ENCODE results near the gene VWA7. TPM values are rescaled to one million over a fixed set of nuclear protein-coding genes. Genes with fewer than 3 reads are reported as not detected.

VWA7 gene
- total RNA-seq, 1 donor from 2014 or later = 0.40 TPM

DNA sequence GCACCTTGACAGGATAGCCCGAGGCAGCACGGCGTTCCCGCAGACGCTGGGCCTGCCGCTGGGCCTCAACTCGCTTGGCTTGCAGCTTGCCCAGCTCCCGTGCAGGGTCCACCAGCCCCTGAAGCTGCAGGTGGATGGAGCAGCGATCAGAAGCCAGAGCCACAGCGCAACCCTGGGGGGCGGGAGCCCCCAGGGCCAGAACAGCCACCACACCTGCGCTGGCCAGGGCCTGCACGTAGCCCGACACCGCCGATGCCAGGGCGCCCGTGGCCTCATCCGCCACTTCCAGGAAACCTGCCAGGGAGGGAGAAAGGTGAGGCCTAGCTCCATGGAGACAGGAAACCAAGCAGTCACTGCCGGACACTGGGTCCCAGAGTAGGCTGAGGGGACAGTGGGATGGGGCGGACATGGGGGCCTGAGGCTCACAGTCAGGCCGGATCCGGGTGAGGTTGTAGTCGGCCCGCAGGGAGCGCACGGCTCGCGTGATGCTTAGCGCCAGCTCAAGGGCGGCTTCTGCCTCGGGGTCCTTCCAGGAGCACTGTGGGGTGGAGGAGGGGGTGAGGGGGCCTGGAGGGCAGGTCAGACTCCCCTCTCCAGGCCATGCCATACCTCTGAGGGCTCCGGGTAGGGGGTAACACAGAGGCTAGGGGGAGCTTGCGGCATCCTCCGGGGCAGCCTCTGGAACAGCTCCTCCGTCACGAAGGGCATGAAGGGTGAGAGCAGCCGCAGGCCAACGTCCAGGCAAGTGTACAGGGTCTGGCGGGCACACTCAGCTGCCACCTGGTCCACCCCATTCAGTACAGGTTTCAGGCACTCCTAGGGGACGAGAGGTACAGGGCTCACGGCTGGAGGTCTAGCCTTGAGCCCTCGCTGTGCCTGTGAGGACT, 2.1 kb upstream of the VWA7 start:
- no peak for DNase-seq (ENCODE audit: low read depth in 2 of 2)

DNA sequence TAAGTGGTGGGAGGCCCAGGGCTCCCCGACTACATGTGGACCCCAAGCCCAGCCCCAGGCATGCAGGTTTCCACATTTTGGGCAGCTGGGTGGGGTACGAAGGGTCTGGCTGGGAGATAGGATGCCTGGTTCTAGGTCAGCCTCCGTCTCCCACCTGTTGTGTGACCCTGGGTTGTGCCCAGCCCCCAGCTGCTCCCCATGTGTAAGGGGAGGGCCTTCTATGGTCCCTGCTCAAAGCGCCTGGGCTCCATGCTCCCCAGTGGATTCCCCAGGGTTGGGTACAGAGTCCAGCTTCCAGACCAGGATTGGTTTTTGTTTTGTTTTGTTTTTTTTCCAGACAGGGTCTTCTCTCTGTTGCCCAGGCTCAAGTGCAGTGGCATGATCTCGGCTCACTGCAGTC, 1.1 kb upstream of the VWA7 start:
- no peak for DNase-seq (ENCODE audit: low read depth in 2 of 2)

DNA sequence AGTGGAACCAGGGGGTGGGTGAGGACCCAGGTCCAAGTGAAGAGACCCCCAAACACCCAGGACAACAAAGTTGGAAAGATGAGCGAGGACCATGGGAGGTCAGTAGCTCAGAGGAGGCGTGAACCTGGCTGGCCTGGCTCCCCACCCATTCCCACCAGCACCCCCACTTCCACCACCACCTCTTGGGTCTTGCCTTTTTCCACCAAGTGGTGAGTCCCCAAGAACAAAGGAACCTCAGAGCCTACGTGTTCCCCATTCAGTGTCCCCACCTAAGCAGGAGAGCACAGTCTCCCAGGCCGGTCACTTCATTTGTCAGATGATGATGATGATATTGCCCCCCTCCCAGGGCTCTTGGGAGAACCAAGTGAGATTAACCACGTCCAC, 531 bp upstream of the VWA7 start:
- no peak for DNase-seq (ENCODE audit: low read depth in 2 of 2)

DNA sequence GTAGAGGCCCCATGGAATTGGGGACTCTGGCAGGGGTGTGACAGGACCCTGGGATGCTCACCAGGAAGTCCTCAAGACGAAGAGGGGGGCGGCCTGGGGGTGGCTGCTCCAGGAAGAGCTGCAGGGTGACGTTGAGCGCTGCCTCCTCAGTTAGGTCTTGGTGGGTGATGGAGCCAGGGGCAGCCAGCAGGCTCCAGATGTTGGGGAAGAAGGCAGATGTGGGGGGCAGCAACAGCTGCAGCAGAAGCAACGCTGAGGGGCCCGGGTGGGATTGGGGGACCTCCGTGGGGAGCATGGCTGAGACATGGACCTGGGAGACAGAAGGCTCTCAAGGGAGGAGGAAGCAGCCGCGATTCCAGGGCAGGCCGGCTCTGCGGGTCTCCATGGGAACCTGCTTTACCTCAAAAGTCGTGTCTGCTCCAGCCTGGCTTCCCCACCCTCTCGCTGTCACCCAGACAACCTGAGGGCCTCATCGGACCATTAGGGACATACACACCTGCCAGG, 591 bp downstream of the VWA7 start:
- DNase-seq (ENCODE audit: low read depth in 2 of 2) = no peak

DNA sequence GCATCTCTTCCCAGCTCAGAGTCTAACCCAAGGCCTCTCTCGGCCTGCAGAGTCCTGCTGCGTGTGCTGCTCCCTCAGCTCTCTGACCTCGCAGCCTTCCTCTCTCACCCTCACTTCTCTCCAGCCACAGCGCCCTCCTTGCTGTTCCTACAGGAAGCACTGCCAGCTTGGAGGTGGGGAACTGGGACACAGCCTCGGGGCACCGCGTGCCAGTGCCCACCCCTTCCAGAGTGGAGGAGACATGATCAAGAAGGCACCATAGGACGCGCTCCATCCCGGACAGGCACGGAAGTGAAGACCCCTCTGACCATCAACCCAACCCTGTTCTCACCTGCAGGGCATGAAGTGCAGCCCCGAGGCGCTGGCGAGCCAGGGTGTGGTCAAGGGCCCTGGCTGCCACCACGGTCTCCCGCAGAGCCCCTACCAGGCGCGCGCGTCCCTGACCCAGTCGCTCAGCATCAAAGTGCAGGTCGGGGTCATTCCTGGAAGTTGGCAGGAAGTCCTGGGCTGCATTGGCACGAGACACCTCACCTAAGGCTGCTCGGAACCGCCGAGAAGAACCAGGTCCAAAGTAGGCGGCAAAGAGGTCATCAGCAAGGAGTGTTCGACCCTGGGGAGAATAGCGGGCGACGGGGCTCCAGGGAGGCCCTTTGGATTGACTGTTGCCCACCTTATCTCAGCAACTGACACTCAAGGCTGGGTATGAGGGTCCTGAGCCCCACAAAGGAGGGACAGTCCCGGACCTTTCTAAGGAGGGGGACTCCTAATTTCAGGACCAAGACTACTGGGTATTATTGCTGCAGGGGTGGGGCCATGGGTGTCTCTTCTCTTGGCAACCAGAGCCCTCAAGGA, 1.3 kb downstream of the VWA7 start:
- DNase-seq (ENCODE audit: low read depth in 2 of 2) = no peak

DNA sequence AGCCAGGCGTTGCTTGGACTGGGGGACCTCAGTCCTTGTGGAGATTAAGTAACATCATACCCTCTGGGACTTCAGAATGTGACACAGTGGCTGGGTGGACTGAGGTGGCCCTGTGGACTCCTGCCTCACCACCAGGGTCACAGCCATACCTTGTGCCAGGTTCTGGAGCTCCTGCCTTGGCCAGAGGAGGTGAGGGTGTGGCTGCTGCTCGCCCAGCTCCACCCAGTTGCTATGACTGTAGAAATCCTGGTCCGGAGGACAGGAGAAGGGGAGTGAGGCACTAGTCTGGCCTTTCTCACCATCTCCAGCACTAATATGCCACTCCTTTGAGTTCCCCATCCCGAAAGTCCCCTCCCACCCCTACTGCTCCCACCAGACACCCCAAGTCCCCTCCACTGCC, 1.9 kb downstream of the VWA7 start:
- DNase-seq (ENCODE audit: low read depth in 2 of 2) = no peak

DNA sequence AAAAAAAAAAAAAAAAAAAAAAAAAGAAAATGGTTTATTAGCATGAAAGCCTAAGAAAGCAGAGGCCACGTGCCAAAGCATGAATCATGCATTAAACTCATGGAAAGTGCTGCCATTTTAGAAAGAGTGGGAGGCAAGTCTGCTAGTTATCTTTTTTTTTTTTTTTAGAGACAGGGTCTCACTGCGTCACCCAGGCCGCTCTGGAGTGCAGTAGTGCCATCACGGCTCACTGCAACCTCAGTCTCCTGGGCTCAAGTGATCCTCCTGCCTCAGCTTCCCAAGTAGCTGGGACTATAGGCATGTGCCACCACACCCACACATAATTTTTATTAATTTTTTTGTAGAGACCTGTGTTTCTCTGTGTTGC, 5.2 kb downstream of the VWA7 start:
- DNase-seq (ENCODE audit: low read depth in 2 of 2) = no peak

DNA sequence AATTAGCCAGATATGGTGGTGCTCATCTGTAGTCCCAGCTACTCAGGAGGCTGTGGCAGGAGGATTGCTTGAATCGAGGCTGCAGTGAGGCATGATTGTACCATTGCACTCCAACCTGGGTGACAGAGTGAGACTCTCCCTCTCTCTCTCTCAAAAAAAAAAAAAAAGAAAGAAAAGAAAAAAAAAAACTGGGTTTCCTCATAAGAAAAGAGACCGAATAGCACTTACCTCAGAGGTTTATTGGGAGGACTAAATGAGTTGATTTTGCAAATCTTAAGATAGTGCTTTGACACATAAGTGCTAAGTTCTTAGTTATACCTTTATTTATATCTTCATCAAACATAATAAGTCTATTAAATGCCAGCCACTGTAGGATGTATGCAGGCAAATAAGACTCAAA, 6.3 kb downstream of the VWA7 start:
- DNase-seq (ENCODE audit: low read depth in 2 of 2) = no peak

DNA sequence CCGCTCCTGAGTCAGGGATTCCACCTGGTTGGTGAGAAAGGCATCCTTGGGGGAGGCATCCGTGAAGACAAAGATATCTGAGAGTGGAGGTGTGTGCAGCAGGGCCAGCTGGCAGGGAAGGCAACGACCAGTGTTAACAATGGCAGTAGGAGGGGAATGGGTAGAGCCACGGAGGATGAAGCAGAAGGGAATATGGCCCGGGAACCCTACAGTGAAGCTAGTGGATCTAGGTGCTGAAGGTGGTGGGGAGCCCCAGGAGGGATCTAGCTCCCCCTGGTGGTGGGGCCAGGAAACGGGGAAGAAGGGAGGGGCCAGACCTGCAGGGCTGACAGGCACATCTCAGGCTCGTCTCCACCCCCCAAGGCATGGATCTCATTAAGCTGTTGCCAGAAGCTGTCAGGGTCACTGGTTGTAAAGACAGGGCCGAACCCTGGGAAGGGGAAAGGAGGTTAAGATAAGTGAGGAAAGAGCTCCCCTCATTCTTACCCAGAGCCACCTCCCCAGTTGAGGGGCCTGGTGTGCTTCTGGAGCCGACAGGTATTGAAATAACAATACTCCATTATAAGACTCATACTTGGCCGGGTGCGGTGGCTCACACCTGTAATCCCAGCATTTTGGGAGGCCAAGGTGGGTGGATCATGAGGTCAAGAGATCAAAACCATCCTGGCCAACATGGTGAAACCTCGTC, 7.3 kb downstream of the VWA7 start:
- DNase-seq (ENCODE audit: low read depth in 2 of 2) = peak; percentile 59 to 73

DNA sequence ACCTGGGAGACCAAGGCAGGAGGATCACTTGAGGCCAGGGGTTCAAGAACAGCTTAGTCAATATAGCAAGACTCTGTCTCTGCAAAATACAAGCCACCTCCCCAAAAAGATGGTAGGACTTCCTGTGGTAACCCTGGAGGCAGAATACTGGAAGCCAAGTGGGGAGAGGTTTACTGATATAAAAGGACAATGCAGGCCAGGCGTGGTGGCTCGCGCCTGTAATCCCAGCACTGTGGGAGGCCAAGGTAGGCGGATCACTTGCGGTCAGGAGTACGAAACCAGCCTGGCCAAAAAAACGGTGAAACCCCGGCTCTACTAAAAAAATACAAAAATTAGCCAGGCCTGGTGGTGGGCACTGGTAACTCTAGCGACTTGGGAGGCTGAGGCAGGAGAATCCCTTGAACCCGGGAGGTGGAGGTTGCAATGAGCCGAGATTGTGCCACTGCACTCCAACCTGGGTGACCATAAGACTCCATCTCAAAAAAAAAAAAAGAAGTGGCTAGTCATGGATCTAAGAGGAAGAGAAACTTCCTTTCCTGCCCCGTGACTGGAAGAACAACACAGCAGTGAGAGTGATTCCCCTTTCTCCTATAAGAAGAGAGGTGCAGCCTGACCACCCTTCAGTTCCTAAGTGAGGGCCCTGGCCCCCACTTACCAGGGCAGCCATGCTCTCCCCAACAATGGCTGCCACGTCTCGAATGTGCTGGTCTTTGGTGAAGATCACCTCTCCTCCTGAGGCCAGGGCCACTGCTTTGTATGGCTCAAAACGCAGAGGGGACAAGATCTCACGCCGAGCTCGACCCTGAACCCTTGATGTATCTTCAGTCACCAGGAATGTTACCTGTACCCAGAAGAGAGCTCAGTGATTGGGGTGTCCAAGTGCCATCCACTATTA, 8.5 kb downstream of the VWA7 start:
- DNase-seq (ENCODE audit: low read depth in 2 of 2) = peak in 1 of 2 donors; percentile 45

DNA sequence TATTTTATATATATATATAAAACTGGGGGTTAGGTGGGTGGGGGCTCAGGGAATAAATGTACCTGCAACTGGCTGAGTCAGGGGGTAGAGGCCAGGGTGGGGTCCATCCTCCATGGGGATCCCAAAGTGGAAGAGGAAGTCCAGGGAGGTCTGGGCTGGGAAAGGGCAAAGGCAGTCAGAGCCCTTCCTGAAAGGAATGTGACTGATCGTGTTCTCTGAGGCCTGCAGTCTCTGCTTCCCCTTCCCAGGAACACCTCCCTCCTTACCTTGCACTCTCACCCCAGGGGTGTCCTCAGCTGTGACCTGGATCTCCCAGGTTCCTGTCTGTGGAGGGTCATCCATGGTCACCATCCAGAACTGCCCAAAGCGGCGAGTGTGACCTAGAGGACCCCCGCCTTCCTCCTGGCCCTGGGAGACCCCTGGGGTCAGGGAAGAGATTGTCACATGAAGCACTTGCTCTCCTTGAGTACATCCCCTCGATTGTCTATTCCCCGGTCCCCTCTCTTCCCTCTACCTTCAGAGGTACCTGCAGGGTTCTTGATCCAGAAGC, 10.0 kb downstream of the VWA7 start:
- no peak for DNase-seq (ENCODE audit: low read depth in 2 of 2)

DNA sequence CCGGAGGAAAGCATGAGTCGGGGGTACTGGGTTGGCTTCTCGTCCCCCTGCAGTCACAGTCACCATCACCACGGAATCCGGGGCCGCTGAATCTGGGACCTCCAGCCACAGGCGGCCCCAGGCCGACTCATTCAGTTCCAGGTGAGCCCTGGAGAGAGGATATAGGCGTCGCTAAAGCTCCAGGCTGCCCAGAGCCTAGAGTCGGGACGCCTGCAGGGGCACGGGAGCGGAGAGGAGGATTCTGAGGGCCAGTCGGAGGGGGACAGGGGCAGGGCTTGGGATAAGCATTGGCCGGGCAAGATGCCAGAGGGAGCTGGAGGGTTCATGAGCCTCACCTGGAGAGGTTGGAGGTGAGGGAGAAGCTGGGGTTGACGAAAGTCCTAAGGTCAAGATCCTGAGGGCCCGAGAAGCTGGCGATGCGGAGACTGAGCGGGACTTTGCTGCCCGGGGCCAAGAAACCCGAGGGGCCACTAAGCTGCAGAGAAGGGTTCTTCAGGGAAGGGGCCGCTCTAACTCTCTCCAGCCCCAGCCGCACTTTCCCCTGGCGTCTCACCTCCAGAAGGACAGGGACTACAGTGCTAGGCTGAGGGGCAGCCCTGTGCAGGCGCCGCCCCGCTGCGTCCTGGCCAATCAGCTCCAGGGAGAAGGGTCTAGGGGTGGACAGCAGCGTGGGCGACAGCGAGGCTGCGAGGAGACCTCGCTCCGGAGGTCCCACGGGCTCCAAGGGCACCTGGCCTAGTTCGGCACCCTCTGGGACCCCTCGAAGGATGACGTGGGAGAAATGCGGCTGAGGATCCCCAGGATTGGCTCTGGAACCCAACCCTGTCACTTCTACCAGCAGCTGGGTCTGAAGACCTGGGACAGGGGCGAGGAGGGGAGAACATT, 11.0 kb downstream of the VWA7 start:
- DNase-seq (ENCODE audit: low read depth in 2 of 2) = peak; percentile 20 to 61

DNA sequence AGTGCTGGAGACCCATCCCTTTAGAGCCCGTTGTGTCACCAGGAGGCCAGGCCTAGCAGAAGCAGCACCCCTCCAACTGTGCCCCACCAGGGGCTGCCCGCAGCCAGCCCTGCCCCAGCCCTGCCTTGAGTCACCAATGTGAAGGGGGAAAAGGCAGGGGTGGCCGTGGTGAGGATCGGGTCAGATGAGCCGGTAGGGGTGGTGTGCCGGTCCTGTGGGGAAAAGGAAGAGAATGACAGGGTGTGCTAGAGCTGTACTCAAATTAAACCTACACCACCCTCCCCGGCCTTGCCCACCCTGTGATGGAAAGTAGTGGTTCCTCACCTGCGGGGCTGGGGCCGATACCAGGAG, 11.6 kb downstream of the VWA7 start:
- DNase-seq (ENCODE audit: low read depth in 2 of 2) = no peak

DNA sequence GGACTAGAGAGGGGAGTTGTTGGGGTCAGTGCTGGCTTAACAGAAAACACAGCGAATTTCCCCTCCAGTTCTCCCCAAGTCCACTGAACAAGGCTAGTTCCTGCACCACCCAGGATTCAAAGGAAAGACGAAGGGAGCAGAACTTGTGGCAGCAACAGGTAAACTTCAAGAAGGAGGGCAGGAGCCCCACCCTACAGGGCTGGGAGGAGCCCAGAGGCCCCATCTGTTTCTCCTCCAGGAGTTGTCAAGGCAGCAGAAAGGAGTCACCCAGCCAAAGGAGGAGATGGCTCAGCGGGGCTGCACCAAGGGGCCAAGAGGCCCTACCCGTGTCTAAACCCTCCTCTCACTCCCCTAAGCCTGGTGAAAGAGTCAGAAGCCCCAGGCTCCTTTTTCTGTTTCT, 12.9 kb downstream of the VWA7 start:
- DNase-seq (ENCODE audit: low read depth in 2 of 2) = no peak

DNA sequence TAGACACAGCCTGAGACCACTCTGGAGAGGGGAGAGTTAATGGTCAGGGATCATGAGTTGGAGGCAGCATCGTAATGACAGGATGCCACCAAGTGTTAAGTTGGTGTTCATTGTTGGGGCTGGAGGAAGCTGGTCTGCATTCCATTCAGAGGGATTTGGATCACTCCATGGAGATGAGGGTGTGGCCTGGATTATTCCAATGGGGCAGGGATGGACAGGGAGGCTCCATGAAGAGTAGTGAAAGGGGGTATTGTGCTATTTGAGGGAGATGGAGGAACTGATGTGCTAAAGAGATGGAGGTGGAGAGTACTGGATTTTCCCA, 13.5 kb downstream of the VWA7 start:
- DNase-seq (ENCODE audit: low read depth in 2 of 2) = peak; percentile 73 to 93

DNA sequence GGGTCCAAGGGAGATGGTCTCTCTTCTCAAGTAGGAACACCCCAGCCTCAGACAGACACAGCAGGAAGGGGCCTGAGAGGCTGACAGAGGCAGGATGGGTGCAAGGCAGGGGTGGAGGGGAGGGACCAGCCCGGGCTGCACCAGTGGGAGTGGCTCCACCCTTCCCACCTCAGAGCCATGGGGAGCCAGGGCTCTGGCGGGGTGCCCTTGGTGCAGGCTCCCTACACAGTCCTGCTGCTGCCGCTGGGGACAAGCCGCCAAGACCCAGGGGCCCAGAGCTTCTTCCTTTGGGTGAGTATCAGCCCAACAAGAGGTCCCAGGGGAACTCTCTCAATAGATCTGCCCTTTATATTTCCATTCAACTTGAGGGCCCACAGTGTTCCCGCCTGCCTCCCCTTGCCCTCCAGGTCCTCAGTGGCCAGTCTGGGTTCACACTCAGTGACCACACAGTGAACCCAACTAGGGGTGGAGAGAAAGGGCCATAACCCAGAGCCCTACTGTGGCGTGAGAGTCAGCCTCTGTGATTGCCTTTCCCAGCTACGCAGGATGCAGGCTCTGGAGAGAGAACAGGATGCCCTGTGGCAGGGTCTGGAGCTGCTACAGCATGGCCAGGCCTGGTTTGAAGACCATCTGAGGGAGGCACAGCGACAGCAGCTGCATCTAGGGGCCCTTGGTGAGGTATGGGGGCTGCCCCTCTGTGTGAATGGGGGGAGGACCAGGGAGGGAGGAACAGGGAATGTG, 14.1 kb downstream of the VWA7 start:
- DNase-seq (ENCODE audit: low read depth in 2 of 2) = peak in 1 of 2 donors; percentile 14

DNA sequence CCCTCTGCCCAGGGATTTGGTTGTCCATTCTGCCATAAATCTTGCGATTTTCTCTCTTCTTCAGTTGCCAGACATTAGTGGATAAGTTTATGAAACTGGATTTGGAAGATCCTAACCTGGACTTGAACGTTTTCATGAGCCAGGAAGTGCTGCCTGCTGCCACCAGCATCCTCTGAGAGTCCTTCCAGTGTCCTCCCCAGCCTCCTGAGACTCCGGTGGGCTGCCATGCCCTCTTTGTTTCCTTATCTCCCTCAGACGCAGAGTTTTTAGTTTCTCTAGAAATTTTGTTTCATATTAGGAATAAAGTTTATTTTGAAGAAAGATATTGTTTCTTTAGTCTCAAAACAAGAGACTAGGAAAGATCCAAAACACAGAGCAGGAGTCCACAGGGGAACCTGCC, 14.8 kb downstream of the VWA7 start, which contains the start of gene SAPCD1:
SAPCD1 (plus strand) TSS at position 301 of the 400 bp plus-strand sequence. CDS start 399 bp downstream, outside the sequence.
- no peak for DNase-seq (ENCODE audit: low read depth in 2 of 2)

DNA sequence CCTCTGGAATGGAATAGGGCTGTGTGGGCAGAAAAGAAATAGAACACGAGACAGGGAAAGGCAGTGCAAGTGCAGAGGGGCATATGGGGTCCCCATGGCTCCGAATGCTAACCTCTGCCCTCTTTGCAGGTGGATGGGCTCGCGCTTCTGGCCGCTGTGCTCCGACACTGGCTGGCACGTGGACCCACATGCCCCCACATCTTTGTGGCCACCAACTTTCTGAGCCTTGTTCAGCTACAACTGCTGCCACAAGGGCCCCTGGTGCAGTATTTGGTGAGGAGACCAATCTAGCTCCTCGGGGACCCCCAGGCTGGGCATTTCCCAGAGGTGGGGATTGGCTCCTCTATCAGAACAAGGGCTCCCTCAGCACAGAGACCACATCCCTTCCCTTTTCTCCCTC, 15.8 kb downstream of the VWA7 start:
- no peak for DNase-seq (ENCODE audit: low read depth in 2 of 2)

DNA sequence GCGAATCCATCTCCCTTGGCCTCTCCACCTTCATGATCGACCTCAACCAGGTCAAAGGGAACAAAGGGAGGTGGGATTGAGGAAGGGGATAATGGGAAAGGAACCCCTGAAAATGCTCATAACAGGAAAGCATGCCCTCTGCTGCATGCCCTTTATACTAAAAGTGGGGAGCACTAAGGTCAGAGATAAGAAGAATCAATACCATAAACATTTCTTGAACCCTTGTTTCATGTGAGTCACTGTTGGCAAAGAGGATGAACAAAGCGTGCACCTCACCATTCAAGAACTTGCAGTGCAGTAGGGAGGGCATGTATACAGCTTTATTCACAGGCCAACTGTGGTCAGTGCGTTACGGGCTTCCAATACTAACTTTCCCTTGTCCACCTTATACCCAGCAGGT, 16.3 kb downstream of the VWA7 start:
- no peak for DNase-seq (ENCODE audit: low read depth in 2 of 2)

Data from lung microvascular endothelial cell (primary cell).